ENCODE data around the gene MAMSTR. TPM values are rescaled to one million over a fixed set of nuclear protein-coding genes. Genes with fewer than 3 reads are reported as not detected.

Gene MAMSTR
- total and polyA plus RNA-seq, 10 of the 15 experiments (the other 5 are each of a cell fraction or from before 2014, with no cell fraction given), result 0.04 to 0.73 (median 0.31) TPM; not detected in 1

DNA sequence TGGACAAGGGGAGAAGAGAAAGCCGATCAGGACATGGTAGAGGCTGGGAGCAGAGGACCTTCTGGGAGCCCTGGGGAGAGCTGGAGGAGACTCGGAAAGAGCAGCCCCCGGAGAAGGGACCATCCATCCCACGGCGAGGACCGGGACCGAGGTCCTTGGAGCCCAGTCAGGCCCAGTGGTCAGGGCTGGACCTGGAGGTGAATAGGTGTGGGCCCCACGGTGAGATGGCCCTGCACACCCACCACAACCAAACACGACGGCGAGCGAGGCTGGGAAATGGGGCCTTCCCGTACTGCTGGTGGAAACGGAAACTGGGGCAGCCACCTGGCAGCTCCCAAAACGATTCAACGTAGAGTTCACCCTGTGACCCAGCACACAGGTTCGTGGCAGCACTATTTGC is 43.0 kb downstream of the MAMSTR start:
- FAIRE-seq, result no peak
- Histone ChIP-seq H3K4me3 (no peak overlapping the region), H3K27ac (ENCODE audit: control insufficient read depth, insufficient read depth) (no peak overlapping the region), H3K36me3 (ENCODE audit: control insufficient read depth in 2 of 2, insufficient read depth in 2 of 2, low read length in 1 of 2) (no peaks in the 10 kb centered on the region), H3K4me1 (ENCODE audit: control insufficient read depth, insufficient read depth, low read length) (peaks cover 3% of the 10 kb centered on the region; the same call in 1 of the 2 replicates), H2AFZ (ENCODE audit: control insufficient read depth, low read depth, low read length) (no peak overlapping the region), H4K20me1 (ENCODE audit: control insufficient read depth, insufficient read depth) (no peaks in the 10 kb centered on the region), H3K9ac (ENCODE audit: control insufficient read depth, insufficient read depth, low read length) (no peak overlapping the region), H3K9me3 (replicated peaks; ENCODE audit: control insufficient read depth, insufficient read depth, low read length) (no peaks in the 10 kb centered on the region), H3K79me2 (ENCODE audit: control insufficient read depth, insufficient read depth, low read length) (no peaks in the 10 kb centered on the region), H3K27me3 (replicated peaks in 1 of 2; ENCODE audit: control insufficient read depth in 2 of 2, insufficient read depth in 2 of 2, low read length in 1 of 2) (peaks cover 0 to 2% of the 10 kb centered on the region in 2 experiments; a peak in 2 of 4 replicates), H3K4me2 (ENCODE audit: control insufficient read depth, insufficient read depth) (no peak overlapping the region)
- no peak for TF ChIP-seq STAT1 (conservative IDR thresholded peaks at IDR 0.05)
- TF ChIP-seq NFYB (IDR thresholded peaks at IDR 0.05; ENCODE audit: insufficient read depth, low read depth, low read length), result no peak
- no peak for TF ChIP-seq HDAC6 (IDR thresholded peaks at IDR 0.05; ENCODE audit: unreplicated experiment)
- no peak for TF ChIP-seq MYC (IDR thresholded peaks at IDR 0.05; ENCODE audit: insufficient read depth, insufficient read length, insufficient replicate concordance, low read length, severe bottlenecking)
- TF ChIP-seq NFXL1 (IDR thresholded peaks at IDR 0.05; ENCODE audit: borderline replicate concordance), result no peak
- no peak for TF ChIP-seq CBX3 (IDR thresholded peaks at IDR 0.05; ENCODE audit: borderline replicate concordance, low read depth)
- no peak for TF ChIP-seq EP300 (IDR thresholded peaks at IDR 0.05; ENCODE audit: borderline replicate concordance in 1 of 2, control insufficient read depth in 1 of 2, low read depth in 2 of 2, low read length in 2 of 2)
- no peak for TF ChIP-seq SPI1 (IDR thresholded peaks at IDR 0.05; ENCODE audit: borderline replicate concordance, insufficient read depth, low read depth, low read length)
- no peak for TF ChIP-seq IRF4 (IDR thresholded peaks at IDR 0.05; ENCODE audit: low read depth, low read length)
- TF ChIP-seq, protein P1, sequence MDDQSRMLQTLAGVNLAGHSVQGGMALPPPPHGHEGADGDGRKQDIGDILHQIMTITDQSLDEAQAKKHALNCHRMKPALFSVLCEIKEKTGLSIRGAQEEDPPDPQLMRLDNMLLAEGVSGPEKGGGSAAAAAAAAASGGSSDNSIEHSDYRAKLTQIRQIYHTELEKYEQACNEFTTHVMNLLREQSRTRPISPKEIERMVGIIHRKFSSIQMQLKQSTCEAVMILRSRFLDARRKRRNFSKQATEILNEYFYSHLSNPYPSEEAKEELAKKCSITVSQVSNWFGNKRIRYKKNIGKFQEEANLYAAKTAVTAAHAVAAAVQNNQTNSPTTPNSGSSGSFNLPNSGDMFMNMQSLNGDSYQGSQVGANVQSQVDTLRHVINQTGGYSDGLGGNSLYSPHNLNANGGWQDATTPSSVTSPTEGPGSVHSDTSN (IDR thresholded peaks at IDR 0.05; ENCODE audit: insufficient replicate concordance, low read depth, low read length), result no peak
- no peak for TF ChIP-seq BACH1 (IDR thresholded peaks at IDR 0.05; ENCODE audit: borderline replicate concordance)
- RAD21 ChIA-PET (ENCODE audit: unreplicated experiment), result interaction anchor here (1.4 to 1.5 kb wide), 2 partner anchors 14 to 294 kb away, joined by 3 read pairs; no protein-coding TSS in a partner anchor
- POLR2A ChIA-PET, result no interaction called here
- ATAC-seq, result no peak
- CTCF ChIA-PET, result interaction anchor here (0.7 to 3.1 kb wide), 7 partner anchors 13 to 166 kb away, joined by 3 to 20 read pairs (median 4); no protein-coding TSS in a partner anchor
- no peak for DNase-seq (ENCODE audit: low read depth, low spot score)
- intact Hi-C loops (cut with micrococcal nuclease; ENCODE audit: unreplicated experiment) (no loop called here), in situ Hi-C loops (cut with MboI) (no loop called here)
- BruUV-seq (replicated peaks), result no TSS peak
- SMC1A ChIA-PET (ENCODE audit: uncharacterized antibody, unreplicated experiment), result interaction anchor here (0.7 to 1.3 kb wide), 2 partner anchors 106 to 343 kb away, joined by 3 read pairs; no protein-coding TSS in a partner anchor
- WGBS (ENCODE audit: insufficient coverage, insufficient replicate concordance, low lambda C conversion rate, missing lambda C conversion rate), result 35% methylated on average over 17 of the region's 17 CpGs
